Activated T-helper 1 cell treated with anti-CD3 and anti-CD28 coated beads, Interleukin-12 subunit alpha, Interleukin-12 subunit beta, Interleukin-2, Interleukin-4 antibody, amounts not matched to agents 30 ng/mL and 10 ng/mL and 1 ng/mL, durations not matched to agents 14 hours and 24 hours and 36 hours (primary cell): ENCODE measurements around the gene KRTCAP3. TPM values are rescaled to one million over a fixed set of nuclear protein-coding genes. Genes with fewer than 3 reads are reported as not detected.

Experiments used
- total RNA-seq: library from RNA; stranded (reverse); gene quantifications from 2 replicates; pipeline ENCODE4 v1.2.3, GENCODE V29; 2022

Gene KRTCAP3
- total RNA-seq, 1 donor from 2014 or later, result 3.5 TPM

Other genes with a start within 250 kb of the KRTCAP3 start
- 107 and 111 TPM in 2 replicates for gene ATRAID, start 230.3 kb upstream of the KRTCAP3 start, total RNA-seq
- 89.2 and 105 TPM in 2 replicates for gene SLC5A6, start 230.1 kb upstream of the KRTCAP3 start, total RNA-seq
- 135 and 138 TPM in 2 replicates for gene CAD, start 225.0 kb upstream of the KRTCAP3 start, total RNA-seq
- 2.1 and 2.2 TPM in 2 replicates for gene SLC30A3, start 179.3 kb upstream of the KRTCAP3 start, total RNA-seq
- not detected in 2 replicates for gene DNAJC5G, start 166.9 kb upstream of the KRTCAP3 start, total RNA-seq
- gene TRIM54, start 160.0 kb upstream of the KRTCAP3 start, total RNA-seq, result 0.26 TPM in 1 of 2 replicates, not detected in the other
- gene UCN, start 133.9 kb upstream of the KRTCAP3 start, total RNA-seq, result 1.4 and 1.8 TPM in 2 replicates
- gene MPV17, start 119.3 kb upstream of the KRTCAP3 start, total RNA-seq, result 85.9 and 89.9 TPM in 2 replicates
- gene GTF3C2, start 85.6 kb upstream of the KRTCAP3 start, total RNA-seq, result 86.3 and 86.6 TPM in 2 replicates
- gene EIF2B4, start 72.0 kb upstream of the KRTCAP3 start, total RNA-seq, result 53.9 and 55.8 TPM in 2 replicates
- 134 and 137 TPM in 2 replicates for gene SNX17, start 71.8 kb upstream of the KRTCAP3 start, total RNA-seq
- gene ZNF513, start 61.6 kb upstream of the KRTCAP3 start, total RNA-seq, result 14.5 and 16.2 TPM in 2 replicates
- gene PPM1G, start 32.8 kb upstream of the KRTCAP3 start, total RNA-seq, result 158 and 160 TPM in 2 replicates
- 99.7 and 106 TPM in 2 replicates for gene NRBP1, start 13.8 kb upstream of the KRTCAP3 start, total RNA-seq
- gene IFT172, start 47.4 kb downstream of the KRTCAP3 start, total RNA-seq, result 13.4 and 13.5 TPM in 2 replicates
- 0.10 TPM in 1 of 2 replicates, not detected in the other for gene FNDC4, start 52.8 kb downstream of the KRTCAP3 start, total RNA-seq
- gene GCKR, start 54.5 kb downstream of the KRTCAP3 start, total RNA-seq, result not detected in 2 replicates
- gene ZNF512, start 140.7 kb downstream of the KRTCAP3 start, total RNA-seq, result 24.6 and 25.0 TPM in 2 replicates
- 0.66 and 1.3 TPM in 2 replicates for gene CCDC121, start 186.6 kb downstream of the KRTCAP3 start, total RNA-seq
- gene GPN1, start 186.7 kb downstream of the KRTCAP3 start, total RNA-seq, result 48.3 and 51.0 TPM in 2 replicates
- gene SUPT7L, start 221.2 kb downstream of the KRTCAP3 start, total RNA-seq, result 32.5 and 35.2 TPM in 2 replicates
- 29.7 and 29.8 TPM in 2 replicates for gene SLC4A1AP, start 221.5 kb downstream of the KRTCAP3 start, total RNA-seq